ENCODE data around the gene C15orf40.
"Not testable (repeated sequence)": the region's sequence is repeated elsewhere in the genome, so short reads cannot be mapped to it uniquely, and the experiment has no call there.

C15orf40 gene

DNA sequence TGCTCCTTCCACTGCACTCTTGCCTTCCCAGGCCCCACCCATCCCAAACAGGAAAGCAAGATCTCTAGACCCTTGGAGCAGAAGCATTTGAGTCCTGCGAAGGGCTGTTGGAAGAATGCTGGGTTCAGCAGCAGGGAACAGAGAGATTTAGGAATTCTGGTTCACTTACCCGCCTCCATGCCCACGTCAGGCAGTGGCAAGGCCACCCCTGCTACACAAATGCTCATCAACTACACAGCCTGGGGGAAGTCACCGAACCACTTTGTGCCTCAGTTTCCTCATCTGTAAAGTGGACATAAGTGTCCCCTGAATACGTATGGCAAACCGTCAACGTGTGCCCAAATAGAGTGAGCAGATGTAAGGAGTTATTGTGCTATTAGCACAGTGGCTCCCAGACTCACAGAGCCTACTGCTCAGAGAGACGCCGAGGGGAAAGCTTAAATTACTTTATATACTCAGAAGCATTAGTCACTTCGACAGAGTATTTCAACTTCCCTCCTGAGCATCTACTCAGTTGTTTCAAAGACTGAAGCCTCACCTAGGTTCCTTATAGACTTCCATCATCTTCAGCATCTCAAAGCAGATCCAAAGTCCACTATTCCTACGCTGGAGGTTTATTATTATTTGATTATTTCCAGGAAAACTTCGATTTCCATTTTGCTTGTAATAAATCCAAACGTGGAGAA, 59.8 kb downstream of the C15orf40 start:
- no peak for DNase-seq (ENCODE audit: low spot score)

GRCh38 chr15:82950746-82951370, 60.6 kb downstream of the C15orf40 start:
- no peak for DNase-seq (ENCODE audit: low spot score)

DNA sequence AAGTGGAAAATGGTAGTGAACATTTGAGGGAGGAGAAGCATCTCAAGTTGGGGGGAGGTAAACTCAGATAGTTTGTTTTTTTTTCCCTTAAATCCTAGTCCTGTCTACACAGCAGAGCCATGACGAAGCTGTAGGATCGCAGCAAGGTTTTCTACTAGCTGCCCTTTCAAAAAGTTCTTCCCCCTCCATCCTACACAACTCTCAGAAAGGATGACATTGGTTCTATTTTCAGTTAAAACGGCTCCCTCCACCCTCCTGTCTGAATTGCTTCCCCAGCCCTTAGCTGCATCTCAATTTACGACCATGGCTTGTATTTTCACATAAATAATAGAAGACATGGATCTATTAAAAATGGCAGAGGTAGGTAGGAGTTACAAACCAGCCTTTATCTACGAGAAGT, 61.1 kb downstream of the C15orf40 start:
- no peak for DNase-seq (ENCODE audit: low spot score)

DNA sequence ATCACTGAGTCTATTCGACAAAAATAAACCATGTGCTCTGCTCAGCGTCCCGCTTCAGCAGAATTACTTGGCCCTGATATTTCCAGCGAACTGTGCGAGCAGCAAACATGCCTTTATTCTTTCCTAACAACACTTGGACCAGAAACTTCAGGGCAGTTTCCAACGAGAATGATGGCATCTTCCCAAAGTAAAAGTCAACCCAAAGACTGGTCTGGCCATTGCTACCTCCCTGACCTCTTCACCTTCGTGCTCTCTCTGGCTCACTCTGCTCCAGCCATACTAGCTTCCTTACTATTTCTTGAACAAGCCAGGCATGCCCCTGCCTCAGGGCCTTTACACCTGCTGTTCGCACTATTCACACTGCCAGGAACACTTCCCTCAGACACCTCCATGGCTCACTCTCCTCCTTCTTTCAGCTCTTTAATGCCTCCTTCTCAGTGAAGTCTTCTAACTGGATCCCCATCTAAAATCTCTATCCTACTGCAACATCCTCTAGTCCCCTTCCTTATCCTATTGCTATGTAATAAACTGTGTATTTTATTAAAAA, 65.2 kb downstream of the C15orf40 start:
- DNase-seq (ENCODE audit: low spot score): no peak

DNA sequence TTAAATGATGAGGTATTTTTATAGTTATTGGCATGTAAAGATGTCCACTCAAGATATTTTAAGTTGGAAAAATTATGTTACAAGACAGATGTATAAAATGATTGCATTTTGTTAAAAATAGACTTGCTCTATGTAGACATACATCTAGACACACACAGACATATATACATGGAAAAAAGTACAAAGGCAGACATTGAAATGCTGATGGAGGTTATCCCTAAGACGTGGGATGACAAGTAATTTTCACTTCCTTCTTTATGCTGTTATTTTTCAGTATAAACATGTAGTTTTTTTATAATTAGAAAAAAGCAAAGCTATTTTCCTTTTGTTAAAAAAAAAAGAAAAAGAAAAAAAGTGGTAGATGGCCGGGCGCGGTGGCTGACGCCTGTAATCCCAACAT, 66.1 kb downstream of the C15orf40 start:
- no peak for DNase-seq (ENCODE audit: low spot score)

- no peak for DNase-seq (ENCODE audit: low spot score)
Observed at GRCh38 chr15:82944821-82945220, 66.6 kb downstream of the C15orf40 start.

- no peak for DNase-seq (ENCODE audit: low spot score)
Observed at GRCh38 chr15:82944056-82944455, 67.4 kb downstream of the C15orf40 start.

- no peak for DNase-seq (ENCODE audit: low spot score)
Observed at GRCh38 chr15:82943176-82943575, 68.3 kb downstream of the C15orf40 start.

DNA sequence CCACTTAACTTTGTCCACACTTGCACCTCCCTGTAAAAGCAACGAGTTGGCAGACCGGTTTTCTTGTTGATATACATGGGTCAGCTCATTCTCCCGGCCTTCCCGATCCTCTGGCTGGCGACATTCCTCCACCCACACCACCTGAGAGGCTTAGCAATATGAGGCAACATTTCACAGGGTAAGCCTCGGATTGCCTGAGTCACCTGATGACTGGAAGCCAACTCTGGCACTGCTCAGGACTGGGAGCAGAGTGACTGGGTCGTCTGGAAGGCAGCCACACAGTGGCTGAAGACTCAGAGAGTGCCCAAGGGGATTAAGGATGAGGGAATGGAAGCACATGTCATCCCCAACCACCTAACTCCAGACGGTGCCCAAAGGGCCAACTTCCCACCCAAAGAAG, 68.7 kb downstream of the C15orf40 start:
- no peak for DNase-seq (ENCODE audit: low spot score)

DNA sequence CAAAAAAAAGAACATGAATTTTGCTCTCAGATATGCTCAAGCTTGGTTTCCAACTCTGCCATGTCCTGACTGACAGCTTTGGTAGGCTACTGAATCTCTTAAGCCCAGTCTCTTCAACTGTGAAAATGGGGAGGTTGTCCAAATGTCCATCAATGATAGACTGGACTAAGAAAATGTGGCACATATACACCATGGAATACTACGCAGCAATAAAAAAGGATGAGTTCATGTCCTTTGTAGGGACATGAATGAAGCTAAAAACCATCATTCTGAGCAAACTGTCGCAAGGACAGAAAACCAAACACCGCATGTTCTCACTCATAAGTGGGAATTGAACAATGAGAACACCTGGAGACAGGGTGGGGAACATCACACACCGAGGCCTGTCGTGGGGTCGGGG, 71.8 kb downstream of the C15orf40 start:
- DNase-seq (ENCODE audit: low spot score): not testable (repeated sequence)
